ENCODE data around the gene MDM4. TPM values are rescaled to one million over a fixed set of nuclear protein-coding genes. Genes with fewer than 3 reads are reported as not detected.

The MDM4 gene
- polyA plus RNA-seq, 1 experiment = 21.4 TPM

GRCh38 chr1:204571128-204571527, 54.9 kb downstream of the MDM4 start:
- POLR2A ChIA-PET = no interaction called here
- H3K27ac ChIP-seq (ENCODE audit: low read depth, low read length) = no peak overlapping the region
- no peak overlapping the region for H3K4me3 ChIP-seq (ENCODE audit: low read depth, low read length)
- DNase-seq (ENCODE audit: low read depth, low spot score) = no peak
- H3K27me3 ChIP-seq (ENCODE audit: control insufficient read depth, insufficient read depth, low read length) = peaks cover 3% of the 10 kb centered on the region
- H3K9me3 ChIP-seq (ENCODE audit: control insufficient read depth, insufficient read depth, low read length) = peaks cover 4% of the 10 kb centered on the region; the same call in 1 of the 2 replicates
- TF ChIP-seq CTCF (IDR thresholded peaks at IDR 0.05; ENCODE audit: low read depth, low read length) = no peak
- CTCF ChIA-PET = interaction anchor here (1.2 to 11.6 kb wide), 2 partner anchors 192 to 236 kb away, joined by 5 to 364 read pairs; no protein-coding TSS in a partner anchor

- ChIA-PET POLR2A (no interaction called here), CTCF (interaction anchor here (0.6 to 11.6 kb wide), 4 partner anchors 192 to 764 kb away, joined by 3 to 364 read pairs (median 5); no protein-coding TSS in a partner anchor)
- Histone ChIP-seq H3K27me3 (ENCODE audit: control insufficient read depth, insufficient read depth, low read length) (peaks cover 6% of the 10 kb centered on the region), H3K4me3 (ENCODE audit: low read depth, low read length) (no peak overlapping the region), H3K9me3 (ENCODE audit: control insufficient read depth, insufficient read depth, low read length) (peaks cover 4% of the 10 kb centered on the region; the same call in 1 of the 2 replicates), H3K27ac (ENCODE audit: low read depth, low read length) (no peak overlapping the region)
- TF ChIP-seq CTCF (IDR thresholded peaks at IDR 0.05; ENCODE audit: low read depth, low read length) = no peak
- no peak for DNase-seq (ENCODE audit: low read depth, low spot score)
Observed at GRCh38 chr1:204571631-204572030, 55.4 kb downstream of the MDM4 start.

DNA sequence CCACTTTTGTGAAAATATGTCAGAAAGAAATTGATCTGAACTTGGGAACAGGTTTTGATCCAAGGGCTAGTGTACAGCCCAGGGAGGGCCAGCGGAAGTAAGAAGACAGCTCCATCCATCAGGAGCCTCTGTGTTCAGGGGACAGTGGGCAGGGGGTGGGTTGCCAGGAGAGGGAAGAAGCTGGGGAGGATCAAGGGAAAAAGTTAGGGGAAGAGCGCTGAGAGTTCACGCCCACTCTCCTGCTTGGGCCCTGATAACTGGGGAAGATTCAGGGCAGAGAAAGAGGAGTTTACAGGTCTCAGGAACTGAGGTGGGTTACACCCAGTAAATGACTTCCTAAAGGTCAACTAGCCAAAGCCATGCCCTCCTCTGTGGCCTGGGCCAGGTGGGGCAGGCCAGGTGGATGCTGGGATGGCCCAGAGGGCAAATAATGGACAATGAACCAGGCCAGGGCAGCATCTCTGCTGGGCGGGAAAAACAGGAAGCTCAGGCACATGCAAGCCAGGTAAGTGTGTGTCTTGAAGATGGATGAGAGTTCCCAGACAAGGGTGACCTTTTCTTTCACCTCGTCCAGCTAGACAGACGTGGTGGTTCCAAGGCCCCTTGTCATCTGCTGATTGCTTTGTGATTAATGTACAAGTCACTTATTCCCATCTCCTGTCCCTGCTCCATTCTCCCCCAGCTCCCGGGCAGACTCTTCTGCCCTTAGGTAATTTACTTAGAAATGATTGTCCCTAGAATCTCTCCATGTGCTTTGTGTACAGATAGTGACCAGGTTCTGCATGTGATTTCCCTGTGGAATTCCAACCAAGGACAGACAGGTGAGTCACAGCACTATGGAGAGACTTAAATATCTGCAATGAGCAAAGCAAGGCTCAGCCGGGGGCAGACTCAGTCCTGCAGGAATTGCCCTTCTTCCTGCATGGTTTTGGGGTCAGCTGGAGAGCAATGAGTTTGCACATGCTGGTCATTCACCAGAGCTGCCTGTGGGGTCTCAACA, 57.0 kb downstream of the MDM4 start:
- no peak for DNase-seq (ENCODE audit: low read depth, low spot score)
- Histone ChIP-seq H3K27me3 (ENCODE audit: control insufficient read depth, insufficient read depth, low read length) (peaks cover 6% of the 10 kb centered on the region), H3K4me3 (ENCODE audit: low read depth, low read length) (no peak overlapping the region), H3K9me3 (ENCODE audit: control insufficient read depth, insufficient read depth, low read length) (peaks cover 4% of the 10 kb centered on the region; the same call in 1 of the 2 replicates), H3K27ac (ENCODE audit: low read depth, low read length) (no peak overlapping the region)
- ChIA-PET CTCF (interaction anchor here (1.4 to 11.6 kb wide), 3 partner anchors 7 to 234 kb away, joined by 5 to 364 read pairs (median 24); no protein-coding TSS in a partner anchor), POLR2A (no interaction called here)
- TF ChIP-seq CTCF (IDR thresholded peaks at IDR 0.05; ENCODE audit: low read depth, low read length) = no peak

DNA sequence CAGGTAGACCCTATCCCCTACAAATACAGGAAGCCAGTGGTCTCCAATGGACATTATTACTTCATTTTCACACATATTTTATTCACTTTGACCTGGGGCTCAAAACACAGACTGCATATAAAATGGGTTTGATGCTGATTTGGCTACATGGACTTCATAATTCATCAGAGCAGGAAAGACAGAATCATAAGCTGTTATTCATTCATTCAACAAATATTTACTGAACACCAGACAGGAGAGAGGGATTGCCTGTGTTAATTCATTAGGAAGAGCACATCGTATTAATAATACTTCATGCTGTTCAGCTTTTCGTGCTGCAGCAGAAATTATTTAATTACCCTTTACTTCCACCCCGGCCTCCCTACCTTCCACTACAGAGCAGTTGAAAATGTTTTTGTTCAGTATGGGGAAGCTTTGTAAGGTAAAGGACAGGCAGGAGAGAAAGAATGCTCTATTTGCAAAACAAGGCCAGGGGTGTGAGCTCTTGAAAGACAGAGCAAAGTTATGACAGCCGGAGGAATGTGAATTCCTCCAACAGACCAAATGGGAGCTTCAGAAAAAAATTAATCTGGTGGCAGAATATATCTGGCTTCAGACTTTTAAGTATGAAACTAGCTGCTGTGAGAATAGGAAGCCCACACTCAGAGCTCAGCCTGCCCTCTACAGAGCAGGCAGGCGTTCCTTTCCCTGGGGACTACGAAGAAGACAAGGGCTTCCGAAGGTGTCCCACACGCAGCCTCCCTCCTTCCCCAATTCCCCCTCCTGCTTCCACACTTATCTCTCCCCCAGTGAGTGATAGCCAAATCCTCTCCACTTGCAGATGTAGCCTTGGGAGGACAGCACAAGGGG, 58.0 kb downstream of the MDM4 start:
- TF ChIP-seq CTCF (IDR thresholded peaks at IDR 0.05; ENCODE audit: low read depth, low read length) = no peak
- CTCF ChIA-PET = interaction anchor here (1.0 to 11.6 kb wide), 4 partner anchors 8 to 415 kb away, joined by 3 to 364 read pairs (median 14); no protein-coding TSS in a partner anchor
- Histone ChIP-seq H3K27ac (ENCODE audit: low read depth, low read length) (no peak overlapping the region), H3K27me3 (ENCODE audit: control insufficient read depth, insufficient read depth, low read length) (peaks cover 6% of the 10 kb centered on the region), H3K4me3 (ENCODE audit: low read depth, low read length) (no peak overlapping the region), H3K9me3 (ENCODE audit: control insufficient read depth, insufficient read depth, low read length) (peaks cover 4% of the 10 kb centered on the region; the same call in 1 of the 2 replicates)
- POLR2A ChIA-PET = no interaction called here
- no peak for DNase-seq (ENCODE audit: low read depth, low spot score)
